Ovary (tissue), 9 donors: ENCODE data around the gene CCNG1. TPM values are rescaled to one million over a fixed set of nuclear protein-coding genes. Genes with fewer than 3 reads are reported as not detected.

Source experiments
- DNase-seq, 5 donors: peaks; one replicate each; pipeline ENCODE4 v3.0.0-alpha.2; 2019 to 2020
- H3K27ac ChIP-seq, 2 donors: fragments of 200-600 bp; one replicate each; pipeline versions ENCODE4 v1.5.1 to v1.8.0; 2019 to 2022
- H3K27me3 ChIP-seq: fragments of 200-600 bp; one replicate; pipeline ENCODE4 v1.8.0; 2022
- H3K36me3 ChIP-seq: fragments of 200-600 bp; sonication (generic); one replicate; pipeline ENCODE4 v1.5.1; 2019
- H3K4me1 ChIP-seq: one replicate; pipeline ENCODE4 v1.8.1; 2013; ENCODE audit warnings: mild to moderate bottlenecking, moderate library complexity; ENCODE audit not compliant: insufficient read depth
- H3K4me3 ChIP-seq: fragments of 200-600 bp; sonication (generic); one replicate; pipeline ENCODE4 v1.5.1; 2017
- H3K9me3 ChIP-seq, 2 donors: fragments of 200-600 bp in 1 of 2; sonication (generic) in 1 of 2; one replicate each; pipeline versions ENCODE4 v1.5.1 to v1.8.1; 2013 to 2019; ENCODE audit warnings: mild to moderate bottlenecking in 1 of 2, moderate library complexity in 1 of 2
- EP300 ChIP-seq: sonication (generic); formaldehyde crosslinking; IDR thresholded peaks from one replicate; pipeline ENCODE4 v1.6.1; 2017; ENCODE audit warnings: antibody characterized with exemption
- POLR2A ChIP-seq: fragments of 450-650 bp; IDR thresholded peaks from one replicate; pipeline ENCODE4 v1.6.1; 2017; ENCODE audit warnings: antibody characterized with exemption, mild to moderate bottlenecking, moderate library complexity
- WGBS, 3 donors: extraction: QIAGEN DNeasy Blood & Tissue Kit in 1 of 3; methylation state at CpG; one replicate each; pipeline versions ENCODE4 v1.1.5 to v1.1.7; 2013 to 2017; 5-methylcytosine and 5-hydroxymethylcytosine counted together
- intact Hi-C, 4 donors: fragments of 100-400 bp; cut with DNase I; formaldehyde crosslinking; loops; one replicate each; pipeline versions ENCODE4 v1.11.0 to v1.15.1; 2022 to 2023
- polyA plus RNA-seq, 2 donors: library from polyadenylated mRNA; stranded (reverse); fragments of 200-250 nt in 1 of 2; fragments of 350-450 nt in 1 of 2; fragmentation: Illumina TruSeq in 1 of 2; extraction: RNeasy Lipid Tissue Mini Kit (QIAGEN cat#74804) in 1 of 2; gene quantifications; one replicate each; pipeline ENCODE4 v1.2.3, GENCODE V29; 2013 to 2014
- small RNA-seq: library from RNA; depleted of rRNA; stranded (forward); fragments of <200 nt; gene quantifications from one replicate; pipeline ENCODE3, GENCODE V24; 2016
- total RNA-seq, 7 donors: library from RNA; depleted of rRNA in 2 of 7; stranded (reverse); fragments of >200 nt in 2 of 7; fragmentation: NEBNext Ultra II Directional in 3 of 7; extraction: Animal tissue kit (Norgen Biotek cat#: 25700) in 3 of 7; gene quantifications; one replicate each; pipeline versions ENCODE4 v1.1.0 to v1.2.4, GENCODE V29; 2016 to 2023
- TF ChIP-seq, protein P1 (sequence below), 3 donors: fragments of 450-650 bp in 2 of 3; fragments of 200-600 bp in 1 of 3; IDR thresholded peaks; one replicate each; pipeline versions ENCODE4 v1.5.1 to v1.8.0; 2016 to 2022; ENCODE audit warnings: antibody characterized with exemption in 3 of 3, mild to moderate bottlenecking in 1 of 3
- donor health status: DM: no; HTN: no; CAD: no; lungs with moderate emphysema.
- donor health status: DM: no; HTN: no; CAD: no.
- donor health status: Bipolar disorder and iron deficiency.
- donor health status: DM: yes; HTN: yes; CAD: no.
- donor health status: DM: no; HTN: no; CAD: no.
- donor health status: DM: yes; HTN: yes; CAD: no.

The CCNG1 gene
- total and polyA plus RNA-seq, 9 donors = 155 to 250 (median 187) TPM

DNA sequence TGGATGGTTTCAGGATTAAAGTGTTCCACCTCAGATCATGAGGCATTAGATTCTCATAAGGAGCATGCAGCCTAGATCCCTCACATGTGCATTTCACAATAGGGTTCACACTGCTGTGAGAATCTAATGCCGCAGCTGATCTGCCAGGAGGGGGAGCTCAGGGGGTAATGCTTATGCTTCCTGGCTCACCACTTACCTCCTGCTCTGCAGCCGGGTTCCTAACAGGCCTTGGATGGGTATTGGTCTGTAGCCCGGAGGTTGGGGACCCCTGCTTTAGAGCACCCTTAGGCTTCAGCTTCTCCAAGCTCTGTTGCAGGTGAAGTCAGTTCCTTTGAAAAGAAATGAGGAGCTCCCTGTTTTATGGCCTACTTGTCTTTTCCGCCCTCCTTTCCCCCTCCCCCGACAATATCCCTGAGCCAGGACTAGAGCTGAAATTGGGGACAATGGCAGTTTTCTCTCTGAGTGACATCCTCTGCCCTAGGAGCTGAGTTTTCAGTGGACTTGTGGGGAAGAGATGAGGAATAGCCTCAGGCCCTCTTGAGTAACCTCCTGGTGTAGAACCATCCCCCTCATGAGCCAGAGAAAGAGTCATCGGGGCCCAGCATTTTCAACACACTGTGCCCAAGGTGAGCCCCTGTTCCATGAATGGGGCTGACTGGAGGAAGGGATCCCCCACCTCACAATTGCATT is 51.8 kb downstream of the CCNG1 start:
- no peaks in the 10 kb centered on the region for H3K4me1 ChIP-seq
- WGBS, 3 donors = 83 to 92% (median 86%) methylated on average over 6 of the region's 6 CpGs
- H3K27me3 ChIP-seq = no peaks in the 10 kb centered on the region
- intact Hi-C loops = no loop called here
- no peaks in the 10 kb centered on the region for H3K9me3 ChIP-seq
- no peak overlapping the region for H3K27ac ChIP-seq
- TF ChIP-seq POLR2A (no peak), EP300 (no peak)
- TF ChIP-seq, protein P1, sequence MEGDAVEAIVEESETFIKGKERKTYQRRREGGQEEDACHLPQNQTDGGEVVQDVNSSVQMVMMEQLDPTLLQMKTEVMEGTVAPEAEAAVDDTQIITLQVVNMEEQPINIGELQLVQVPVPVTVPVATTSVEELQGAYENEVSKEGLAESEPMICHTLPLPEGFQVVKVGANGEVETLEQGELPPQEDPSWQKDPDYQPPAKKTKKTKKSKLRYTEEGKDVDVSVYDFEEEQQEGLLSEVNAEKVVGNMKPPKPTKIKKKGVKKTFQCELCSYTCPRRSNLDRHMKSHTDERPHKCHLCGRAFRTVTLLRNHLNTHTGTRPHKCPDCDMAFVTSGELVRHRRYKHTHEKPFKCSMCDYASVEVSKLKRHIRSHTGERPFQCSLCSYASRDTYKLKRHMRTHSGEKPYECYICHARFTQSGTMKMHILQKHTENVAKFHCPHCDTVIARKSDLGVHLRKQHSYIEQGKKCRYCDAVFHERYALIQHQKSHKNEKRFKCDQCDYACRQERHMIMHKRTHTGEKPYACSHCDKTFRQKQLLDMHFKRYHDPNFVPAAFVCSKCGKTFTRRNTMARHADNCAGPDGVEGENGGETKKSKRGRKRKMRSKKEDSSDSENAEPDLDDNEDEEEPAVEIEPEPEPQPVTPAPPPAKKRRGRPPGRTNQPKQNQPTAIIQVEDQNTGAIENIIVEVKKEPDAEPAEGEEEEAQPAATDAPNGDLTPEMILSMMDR (IDR thresholded peaks at IDR 0.05) = no peak
- H3K36me3 ChIP-seq = no peaks in the 10 kb centered on the region
- no peak for DNase-seq
- H3K4me3 ChIP-seq = no peak overlapping the region

DNA sequence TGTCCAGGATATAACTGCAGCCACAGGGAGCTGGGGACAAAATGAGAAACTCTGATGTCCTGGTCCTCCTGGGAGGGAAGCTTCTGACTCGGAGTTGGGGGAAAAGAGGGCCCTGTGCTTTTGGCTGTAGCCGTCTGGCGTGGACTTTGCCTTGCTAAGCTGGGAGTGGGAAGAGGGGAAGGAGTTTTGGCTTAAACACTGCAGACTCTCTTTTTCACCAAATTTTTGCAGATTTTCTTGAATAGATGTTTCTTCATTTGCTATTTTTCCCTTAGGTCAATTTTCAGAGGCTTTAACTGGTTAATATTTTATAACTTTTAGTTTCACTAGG is 52.3 kb downstream of the CCNG1 start:
- H3K4me1 ChIP-seq = no peaks in the 10 kb centered on the region
- no peak overlapping the region for H3K27ac ChIP-seq
- no peaks in the 10 kb centered on the region for H3K9me3 ChIP-seq
- H3K27me3 ChIP-seq = no peaks in the 10 kb centered on the region
- TF ChIP-seq, protein P1 (IDR thresholded peaks at IDR 0.05) = no peak
- TF ChIP-seq POLR2A (no peak), EP300 (no peak)
- no peaks in the 10 kb centered on the region for H3K36me3 ChIP-seq
- no peak for DNase-seq
- WGBS, 3 donors = 89 to 90% (median 90%) methylated on average over 3 of the region's 3 CpGs
- no peak overlapping the region for H3K4me3 ChIP-seq
- intact Hi-C loops = no loop called here

Small RNA genes lying within 50 kb of the gene (small RNA-seq; reads per million reads assigned to genes)
- not detected for gene AC008723.1

Other genes starting within 250 kb of the CCNG1 start
- gene NUDCD2, start 22.5 kb downstream of the CCNG1 start, total RNA-seq = 10 to 100 TPM in 6 of 7 donors, 1 to 10 TPM in 1; 6.8 to 26.0 (median 19.6) TPM
- gene NUDCD2, start 22.5 kb downstream of the CCNG1 start, polyA plus RNA-seq = 1 to 10 TPM; 8.4 to 9.5 TPM
- gene HMMR, start 23.0 kb downstream of the CCNG1 start, total RNA-seq = 1 to 10 TPM in 1 of 7 donors, under 1 TPM in 5, not detected in 1; 0.10 to 1.4 (median 0.27) TPM
- under 1 TPM; 0.23 to 0.77 TPM for gene HMMR, start 23.0 kb downstream of the CCNG1 start, polyA plus RNA-seq
- 10 to 100 TPM; 46.6 to 67.8 (median 54.0) TPM for gene MAT2B, start 68.0 kb downstream of the CCNG1 start, total RNA-seq
- 10 to 100 TPM; 81.6 to 83.0 TPM for gene MAT2B, start 68.0 kb downstream of the CCNG1 start, polyA plus RNA-seq